CD4-positive, alpha-beta T cell treated with Interferon alpha-2 for 1 hour (primary cell): Measurements from ENCODE around the gene TBC1D5.

Experiments used
- DNase-seq, 2 donors: peaks; one replicate each; pipeline ENCODE4 v3.0.0-alpha.2; 2020 to 2022

Gene TBC1D5

GRCh38 chr3:17195856-17196604 is 546.4 kb downstream of the TBC1D5 start:
- DNase-seq = no peak

- DNase-seq = peak in 1 of 2 donors; percentile 18
Measured at GRCh38 chr3:17195192-17195611, 547.2 kb downstream of the TBC1D5 start.

- DNase-seq = no peak
Measured at GRCh38 chr3:17194116-17194515, 548.3 kb downstream of the TBC1D5 start.

- no peak for DNase-seq
Measured at GRCh38 chr3:17192995-17193394, 549.4 kb downstream of the TBC1D5 start.

GRCh38 chr3:17190353-17191078 is 551.9 kb downstream of the TBC1D5 start:
- DNase-seq = no peak

GRCh38 chr3:17188378-17188777 is 554.1 kb downstream of the TBC1D5 start:
- DNase-seq = no peak

- DNase-seq = no peak
Measured at GRCh38 chr3:17187589-17188184, 554.7 kb downstream of the TBC1D5 start.

- DNase-seq = no peak
Measured at GRCh38 chr3:17183951-17184550, 558.4 kb downstream of the TBC1D5 start.

- DNase-seq = no peak
Measured at GRCh38 chr3:17182166-17182565, 560.3 kb downstream of the TBC1D5 start.

GRCh38 chr3:17181413-17181907 is 561.0 kb downstream of the TBC1D5 start:
- no peak for DNase-seq

- peak; percentile 18 to 62 for DNase-seq
Measured at GRCh38 chr3:17179381-17180205, 562.8 kb downstream of the TBC1D5 start.

GRCh38 chr3:17176757-17177156 is 565.7 kb downstream of the TBC1D5 start:
- no peak for DNase-seq

GRCh38 chr3:17175187-17175807 is 567.1 kb downstream of the TBC1D5 start:
- no peak for DNase-seq

GRCh38 chr3:17166369-17166768 is 576.1 kb downstream of the TBC1D5 start:
- DNase-seq = peak in 1 of 2 donors; percentile 13

- DNase-seq = no peak
Measured at GRCh38 chr3:17162116-17162515, 580.3 kb downstream of the TBC1D5 start.

GRCh38 chr3:17160597-17160996 is 581.8 kb downstream of the TBC1D5 start:
- DNase-seq = no peak

GRCh38 chr3:17158941-17159682 is 583.3 kb downstream of the TBC1D5 start:
- no peak for DNase-seq

- no peak for DNase-seq
Measured at GRCh38 chr3:17157713-17158112, 584.7 kb downstream of the TBC1D5 start.

- DNase-seq = no peak
Measured at GRCh38 chr3:17156864-17157263, 585.6 kb downstream of the TBC1D5 start.

- DNase-seq = no peak
Measured at GRCh38 chr3:17155951-17156350, 586.5 kb downstream of the TBC1D5 start.

- DNase-seq = peak; percentile 18 to 23
Measured at GRCh38 chr3:17154941-17155340, 587.5 kb downstream of the TBC1D5 start.
